Spleen (tissue), 7 donors: ENCODE results near the gene ATP1A1.

Experiments used
- POLR2AphosphoS5 ChIP-seq, 3 donors: sonication (generic); formaldehyde crosslinking; IDR thresholded peaks; one replicate each; pipeline ENCODE4 v1.5.1; 2017; ENCODE audit warnings: antibody characterized with exemption in 3 of 3
- TF ChIP-seq, protein P1 (sequence below), 11 experiments: fragments of 200-600 bp in 7 of 11; fragments of 450-650 bp in 4 of 11; sonication (generic) in 4 of 11; IDR thresholded peaks in 8 of 11; conservative IDR thresholded peaks in 3 of 11; 1 replicate in 7 of 11; 2 replicates in 4 of 11; pipeline versions ENCODE4 v1.4.0 to v1.8.0; 2016 to 2021; ENCODE audit warnings: antibody characterized with exemption in 11 of 11, inconsistent platforms in 4 of 11, mild to moderate bottlenecking in 1 of 11
- donor health status: DM: no; HTN: no; CAD: no; lungs with moderate emphysema.
- donor health status: DM: no; HTN: no; CAD: no.
- donor health status: DM: no; HTN: no; CAD: no.

- TF ChIP-seq, protein P1, sequence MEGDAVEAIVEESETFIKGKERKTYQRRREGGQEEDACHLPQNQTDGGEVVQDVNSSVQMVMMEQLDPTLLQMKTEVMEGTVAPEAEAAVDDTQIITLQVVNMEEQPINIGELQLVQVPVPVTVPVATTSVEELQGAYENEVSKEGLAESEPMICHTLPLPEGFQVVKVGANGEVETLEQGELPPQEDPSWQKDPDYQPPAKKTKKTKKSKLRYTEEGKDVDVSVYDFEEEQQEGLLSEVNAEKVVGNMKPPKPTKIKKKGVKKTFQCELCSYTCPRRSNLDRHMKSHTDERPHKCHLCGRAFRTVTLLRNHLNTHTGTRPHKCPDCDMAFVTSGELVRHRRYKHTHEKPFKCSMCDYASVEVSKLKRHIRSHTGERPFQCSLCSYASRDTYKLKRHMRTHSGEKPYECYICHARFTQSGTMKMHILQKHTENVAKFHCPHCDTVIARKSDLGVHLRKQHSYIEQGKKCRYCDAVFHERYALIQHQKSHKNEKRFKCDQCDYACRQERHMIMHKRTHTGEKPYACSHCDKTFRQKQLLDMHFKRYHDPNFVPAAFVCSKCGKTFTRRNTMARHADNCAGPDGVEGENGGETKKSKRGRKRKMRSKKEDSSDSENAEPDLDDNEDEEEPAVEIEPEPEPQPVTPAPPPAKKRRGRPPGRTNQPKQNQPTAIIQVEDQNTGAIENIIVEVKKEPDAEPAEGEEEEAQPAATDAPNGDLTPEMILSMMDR (IDR thresholded peaks at IDR 0.05 in 8 of 11, conservative IDR thresholded peaks at IDR 0.05 in 3 of 11), result no peak
- TF ChIP-seq POLR2AphosphoS5 (IDR thresholded peaks at IDR 0.05), result no peak
These were observed 58.9 kb downstream of the ATP1A1 start for GRCh38 chr1:116431870-116432500.
